Thoracic aorta (tissue), 2 donors: ENCODE data around the gene EEFSEC. TPM values are rescaled to one million over a fixed set of nuclear protein-coding genes. Genes with fewer than 3 reads are reported as not detected.

Experiments
- ATAC-seq: fragments of 150-250 bp; one replicate; pipeline ENCODE4 v1.8.0; 2017; ENCODE audit warnings: low read depth; ENCODE audit not compliant: insufficient number of reproducible peaks, low FRiP score
- DNase-seq: peaks from one replicate; pipeline ENCODE4 v3.0.0-alpha.2; 2020; ENCODE audit warnings: low spot score
- H3K27ac ChIP-seq, 2 donors: fragments of 200-600 bp; sonication (generic); 1 replicate in 1 of 2; 2 replicates in 1 of 2; pipeline ENCODE4 v1.5.1; 2016; ENCODE audit warnings: mild to moderate bottlenecking in 2 of 2, moderate library complexity in 2 of 2
- H3K27me3 ChIP-seq: fragments of 200-600 bp; sonication (generic); replicated peaks from 2 replicates; pipeline ENCODE4 v1.6.0; 2016; ENCODE audit warnings: mild to moderate bottlenecking; ENCODE audit not compliant: insufficient read depth
- H3K36me3 ChIP-seq: fragments of 200-600 bp; sonication (generic); one replicate; pipeline ENCODE4 v1.5.1; 2016
- H3K4me1 ChIP-seq, 2 donors: fragments of 200-600 bp; sonication (generic); 1 replicate in 1 of 2; 2 replicates in 1 of 2; pipeline versions ENCODE4 v1.5.1 to v1.6.0; 2016; ENCODE audit warnings: low read depth in 2 of 2, mild to moderate bottlenecking in 1 of 2; ENCODE audit not compliant: control insufficient read depth in 1 of 2
- H3K4me3 ChIP-seq: fragments of 200-600 bp; sonication (generic); 2 replicates; pipeline ENCODE4 v1.5.1; 2016; ENCODE audit warnings: mild to moderate bottlenecking
- H3K9me3 ChIP-seq: fragments of 200-600 bp; sonication (generic); 2 replicates; pipeline ENCODE4 v1.5.1; 2016
- total RNA-seq, 2 donors: library from RNA; depleted of rRNA; stranded (reverse); fragments of >200 nt; gene quantifications; one replicate each; pipeline versions ENCODE4 v1.1.0 to v1.2.3, GENCODE V29; 2016
- TF ChIP-seq, protein P1 (sequence below): fragments of 200-600 bp; sonication (generic); IDR thresholded peaks from one replicate; pipeline ENCODE4 v1.5.1; 2019; ENCODE audit warnings: antibody characterized with exemption

The EEFSEC gene
- total RNA-seq, 2 donors from 2014 or later, result 16.1 to 17.5 TPM

DNA sequence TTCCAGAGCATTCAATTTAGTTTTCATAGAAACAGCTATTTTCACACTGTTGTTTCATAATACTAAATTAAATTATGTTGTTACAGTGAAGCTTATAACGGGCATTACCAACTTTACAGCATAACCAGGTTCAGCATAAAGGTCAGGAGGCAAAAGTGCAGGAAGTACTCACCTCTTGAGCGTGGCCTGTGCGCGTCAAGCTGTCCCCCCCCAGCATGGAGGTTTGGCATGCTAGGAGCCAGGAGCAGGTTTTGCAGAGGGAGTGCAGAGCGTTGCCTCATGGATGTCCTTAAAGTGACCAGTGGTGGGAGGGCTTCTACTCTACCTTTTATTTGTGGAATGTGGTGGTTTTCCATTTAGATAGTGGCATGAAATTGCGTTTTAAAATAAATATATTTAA is 104.4 kb downstream of the EEFSEC start:
- H3K9me3 ChIP-seq, result peaks cover 11% of the 10 kb centered on the region
- H3K36me3 ChIP-seq, result peaks cover 3% of the 10 kb centered on the region
- ATAC-seq (no peak), DNase-seq (no peak)
- H3K27ac ChIP-seq, result no peak overlapping the region
- H3K4me1 ChIP-seq, result no peaks in the 10 kb centered on the region
- TF ChIP-seq, protein P1, sequence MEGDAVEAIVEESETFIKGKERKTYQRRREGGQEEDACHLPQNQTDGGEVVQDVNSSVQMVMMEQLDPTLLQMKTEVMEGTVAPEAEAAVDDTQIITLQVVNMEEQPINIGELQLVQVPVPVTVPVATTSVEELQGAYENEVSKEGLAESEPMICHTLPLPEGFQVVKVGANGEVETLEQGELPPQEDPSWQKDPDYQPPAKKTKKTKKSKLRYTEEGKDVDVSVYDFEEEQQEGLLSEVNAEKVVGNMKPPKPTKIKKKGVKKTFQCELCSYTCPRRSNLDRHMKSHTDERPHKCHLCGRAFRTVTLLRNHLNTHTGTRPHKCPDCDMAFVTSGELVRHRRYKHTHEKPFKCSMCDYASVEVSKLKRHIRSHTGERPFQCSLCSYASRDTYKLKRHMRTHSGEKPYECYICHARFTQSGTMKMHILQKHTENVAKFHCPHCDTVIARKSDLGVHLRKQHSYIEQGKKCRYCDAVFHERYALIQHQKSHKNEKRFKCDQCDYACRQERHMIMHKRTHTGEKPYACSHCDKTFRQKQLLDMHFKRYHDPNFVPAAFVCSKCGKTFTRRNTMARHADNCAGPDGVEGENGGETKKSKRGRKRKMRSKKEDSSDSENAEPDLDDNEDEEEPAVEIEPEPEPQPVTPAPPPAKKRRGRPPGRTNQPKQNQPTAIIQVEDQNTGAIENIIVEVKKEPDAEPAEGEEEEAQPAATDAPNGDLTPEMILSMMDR, result no peak
- H3K4me3 ChIP-seq, result no peak overlapping the region
- no peaks in the 10 kb centered on the region for H3K27me3 ChIP-seq

DNA sequence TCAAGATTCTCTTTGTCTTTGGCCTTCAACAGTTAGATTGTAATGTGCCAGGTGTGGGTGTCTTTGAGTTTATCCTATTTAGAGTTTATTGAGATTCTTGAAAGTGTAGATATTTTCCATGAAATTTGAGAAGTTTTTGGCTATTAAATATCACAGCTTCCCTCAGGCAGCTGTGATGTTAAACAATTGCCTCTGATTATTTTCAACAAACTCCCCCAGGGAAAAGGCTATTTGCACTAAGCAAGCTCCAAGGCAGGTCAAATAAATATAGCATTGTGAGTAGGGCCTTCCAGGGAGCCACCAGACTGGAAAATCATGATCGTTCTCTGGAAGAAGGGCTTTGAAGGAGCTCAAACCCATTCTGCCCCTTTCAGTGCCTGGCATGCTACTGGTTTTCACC is 107.0 kb downstream of the EEFSEC start:
- TF ChIP-seq, protein P1, result no peak
- H3K36me3 ChIP-seq, result no peaks in the 10 kb centered on the region
- peaks cover 11% of the 10 kb centered on the region for H3K9me3 ChIP-seq
- DNase-seq, result no peak
- no peak for ATAC-seq
- no peaks in the 10 kb centered on the region for H3K27me3 ChIP-seq
- H3K4me1 ChIP-seq, result peaks cover 0 to 9% of the 10 kb centered on the region in 2 donors
- H3K27ac ChIP-seq, result no peak overlapping the region
- H3K4me3 ChIP-seq, result no peak overlapping the region

DNA sequence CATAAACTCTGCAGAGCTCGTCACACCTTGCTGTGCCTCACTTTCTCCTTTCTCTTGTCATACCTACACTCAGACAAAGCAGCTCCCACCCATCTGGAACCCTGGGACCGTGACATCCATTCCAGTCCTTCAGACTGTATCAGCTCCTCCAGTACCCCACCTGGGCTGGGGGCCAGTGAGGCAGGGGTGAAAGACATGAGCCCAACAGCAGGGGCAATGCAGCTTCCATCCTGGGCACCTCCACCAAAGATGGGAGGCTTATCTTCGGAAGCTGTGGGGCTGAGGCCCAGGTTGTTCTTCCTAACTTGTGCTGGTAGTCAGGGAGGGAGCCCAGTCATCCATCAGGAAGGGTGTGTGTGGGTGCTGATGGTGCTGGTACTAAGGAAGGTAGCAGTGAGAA is 109.2 kb downstream of the EEFSEC start:
- Histone ChIP-seq H3K27ac (no peak overlapping the region), H3K36me3 (no peaks in the 10 kb centered on the region), H3K27me3 (no peaks in the 10 kb centered on the region), H3K4me1 (peaks cover 0 to 9% of the 10 kb centered on the region in 2 donors), H3K9me3 (peaks cover 11% of the 10 kb centered on the region), H3K4me3 (no peak overlapping the region)
- ATAC-seq (no peak), DNase-seq (no peak)
- TF ChIP-seq, protein P1, result no peak

DNA sequence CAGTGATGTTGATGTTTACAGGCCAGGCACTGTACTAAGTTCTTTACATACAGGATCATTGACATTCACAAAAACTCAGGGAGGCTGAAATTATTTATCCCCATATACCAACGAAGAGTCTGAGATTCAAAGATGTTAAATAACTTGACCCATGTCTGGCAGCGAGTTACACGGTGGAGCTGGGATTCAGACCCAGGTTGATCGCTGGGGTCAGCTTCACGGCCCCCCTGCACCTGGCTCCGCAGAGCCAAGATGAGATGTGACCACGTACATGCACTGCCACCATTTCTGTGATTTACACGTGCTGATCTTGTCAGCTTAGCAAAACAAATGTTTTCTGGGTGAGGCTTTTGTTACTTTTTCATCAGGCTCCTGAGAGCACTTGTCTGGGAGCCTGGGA is 109.8 kb downstream of the EEFSEC start:
- peaks cover 0 to 9% of the 10 kb centered on the region in 2 donors for H3K4me1 ChIP-seq
- no peak overlapping the region for H3K4me3 ChIP-seq
- H3K27ac ChIP-seq, result no peak overlapping the region
- no peaks in the 10 kb centered on the region for H3K36me3 ChIP-seq
- TF ChIP-seq, protein P1, result no peak
- DNase-seq, result no peak
- no peak for ATAC-seq
- peaks cover 11% of the 10 kb centered on the region for H3K9me3 ChIP-seq
- H3K27me3 ChIP-seq, result no peaks in the 10 kb centered on the region

DNA sequence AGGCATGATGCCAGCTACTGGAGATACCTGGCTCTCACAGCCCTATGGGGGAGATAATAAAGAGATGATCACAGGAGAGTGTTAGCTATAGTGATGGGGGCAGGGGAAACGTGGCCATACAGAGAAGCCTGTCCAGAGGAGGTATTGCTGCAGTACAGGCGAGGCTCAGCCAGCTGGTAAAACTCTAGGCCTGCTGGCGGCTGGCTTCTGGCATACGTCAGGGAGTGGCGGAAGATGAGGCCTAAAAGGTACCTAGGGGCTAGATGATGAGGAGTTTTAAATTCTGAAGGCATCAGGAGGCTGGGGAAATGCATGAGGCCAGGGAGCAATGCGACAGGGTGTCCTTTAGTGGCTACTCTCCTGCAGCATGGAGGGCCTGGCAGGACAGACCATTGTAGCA is 110.7 kb downstream of the EEFSEC start:
- Histone ChIP-seq H3K36me3 (no peaks in the 10 kb centered on the region), H3K4me3 (no peak overlapping the region), H3K27ac (no peak overlapping the region), H3K9me3 (peaks cover 11% of the 10 kb centered on the region), H3K27me3 (no peaks in the 10 kb centered on the region), H3K4me1 (peaks cover 0 to 9% of the 10 kb centered on the region in 2 donors)
- TF ChIP-seq, protein P1, result no peak
- no peak for DNase-seq
- no peak for ATAC-seq
